ENCODE measurements around the gene POP5.
"Not testable (repeated sequence)": the region's sequence is repeated elsewhere in the genome, so short reads cannot be mapped to it uniquely, and the experiment has no call there.

Gene POP5

DNA sequence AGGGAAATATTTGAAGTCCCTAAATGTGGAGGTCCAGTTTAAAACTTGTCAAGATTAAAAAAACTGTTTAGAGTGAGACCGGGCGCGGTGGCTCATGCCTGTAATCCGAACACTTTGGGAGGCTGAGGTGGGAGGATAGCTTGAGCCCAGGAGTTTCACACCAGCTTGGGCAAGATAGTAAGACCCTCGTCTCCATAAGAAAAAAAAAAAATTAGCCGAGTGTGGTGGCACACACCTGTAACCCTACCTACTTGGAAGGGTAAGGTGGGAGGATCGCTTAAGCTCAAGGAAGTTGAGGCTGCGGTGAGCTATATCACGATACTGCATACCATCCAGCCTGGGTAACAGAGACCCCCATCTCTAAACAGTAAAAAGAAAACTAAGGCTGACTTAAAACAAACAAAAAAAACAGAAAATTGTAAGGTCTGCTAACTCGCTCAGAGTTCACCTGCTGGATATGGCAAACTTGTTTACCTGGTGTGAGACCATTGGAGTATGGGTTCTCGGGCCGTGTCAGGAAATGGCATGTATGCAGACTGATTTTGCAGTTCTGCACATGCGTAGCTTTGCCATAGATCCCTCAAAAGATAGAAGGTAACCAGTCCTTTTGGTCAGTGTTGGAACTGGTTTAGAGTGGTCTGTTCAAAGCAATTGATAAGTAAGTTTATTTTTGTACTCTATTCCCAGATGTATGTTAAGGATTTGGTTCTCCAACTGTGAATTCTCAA, 45.0 kb downstream of the POP5 start:
- DNase-seq = no peak

DNA sequence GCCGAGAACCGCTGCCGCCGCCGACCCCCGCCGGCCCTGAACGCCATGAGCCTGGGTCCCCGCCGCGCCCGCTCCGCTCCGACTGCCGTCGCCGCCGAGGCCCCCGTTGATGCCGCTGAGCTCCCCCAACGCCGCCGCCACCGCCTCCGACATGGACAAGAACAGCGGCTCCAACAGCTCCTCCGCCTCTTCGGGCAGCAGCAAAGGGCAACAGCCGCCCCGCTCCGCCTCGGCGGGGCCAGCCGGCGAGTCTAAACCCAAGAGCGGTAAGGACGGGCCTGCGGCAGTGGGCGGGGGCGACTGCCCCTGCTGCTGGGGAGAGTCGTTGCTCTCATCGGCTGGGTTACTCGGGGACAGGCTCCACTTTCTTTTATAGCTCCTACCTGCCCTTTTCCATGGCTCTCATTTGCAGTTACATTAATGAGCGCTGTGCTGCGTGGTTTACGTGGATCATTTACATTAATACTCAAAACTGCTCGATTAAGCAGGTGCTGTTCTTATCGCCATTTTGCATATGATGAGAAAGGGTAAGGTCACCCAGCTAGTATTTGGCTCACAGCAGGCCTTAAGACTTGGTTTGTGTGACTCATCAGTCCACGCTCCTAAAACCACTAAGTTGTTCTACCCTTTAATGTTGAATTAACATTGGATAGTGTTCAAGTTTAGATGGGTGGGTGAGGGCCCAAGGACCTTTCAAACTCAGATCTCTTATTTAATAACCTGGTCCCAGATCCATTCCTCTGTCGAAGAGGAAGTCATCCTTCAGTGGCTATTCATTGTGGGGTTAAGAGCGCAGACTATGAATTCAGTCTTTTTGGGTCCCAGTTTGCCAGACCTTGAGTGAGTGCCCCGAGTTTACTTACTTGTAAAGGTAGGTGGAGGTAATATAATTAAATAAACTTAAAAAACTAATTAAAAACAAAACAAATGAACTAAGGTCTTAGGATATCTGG, 46.2 kb downstream of the POP5 start:
- peak; percentile 75 for DNase-seq

DNA sequence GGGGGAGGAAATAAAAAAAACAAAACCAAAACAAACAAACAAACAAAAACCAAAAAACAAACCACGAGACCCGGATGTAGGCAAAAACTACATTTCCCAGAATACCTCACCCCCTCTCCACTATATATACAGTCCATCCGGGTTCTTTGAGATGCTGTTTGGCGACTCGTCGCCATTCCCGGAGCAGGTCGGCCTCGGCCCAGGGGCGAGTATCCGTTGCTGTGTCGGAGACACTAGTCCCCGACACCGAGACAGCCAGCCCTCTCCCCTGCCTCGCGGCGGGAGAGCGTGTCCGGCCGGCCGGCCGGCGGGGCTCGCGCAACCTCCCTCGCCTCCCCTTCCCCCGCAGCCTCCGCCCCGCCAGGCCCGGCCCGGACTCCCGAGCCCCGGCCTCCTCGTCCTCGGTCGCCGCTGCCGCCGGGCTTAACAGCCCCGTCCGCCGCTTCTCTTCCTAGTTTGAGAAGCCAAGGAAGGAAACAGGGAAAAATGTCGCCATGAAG, 46.9 kb downstream of the POP5 start, which contains the start of gene RNF10:
TSS of gene RNF10 (plus strand) at position 154 of the 500 bp plus-strand sequence. CDS start 456 bp downstream, outside the sequence.
- DNase-seq = peak; percentile 90

DNA sequence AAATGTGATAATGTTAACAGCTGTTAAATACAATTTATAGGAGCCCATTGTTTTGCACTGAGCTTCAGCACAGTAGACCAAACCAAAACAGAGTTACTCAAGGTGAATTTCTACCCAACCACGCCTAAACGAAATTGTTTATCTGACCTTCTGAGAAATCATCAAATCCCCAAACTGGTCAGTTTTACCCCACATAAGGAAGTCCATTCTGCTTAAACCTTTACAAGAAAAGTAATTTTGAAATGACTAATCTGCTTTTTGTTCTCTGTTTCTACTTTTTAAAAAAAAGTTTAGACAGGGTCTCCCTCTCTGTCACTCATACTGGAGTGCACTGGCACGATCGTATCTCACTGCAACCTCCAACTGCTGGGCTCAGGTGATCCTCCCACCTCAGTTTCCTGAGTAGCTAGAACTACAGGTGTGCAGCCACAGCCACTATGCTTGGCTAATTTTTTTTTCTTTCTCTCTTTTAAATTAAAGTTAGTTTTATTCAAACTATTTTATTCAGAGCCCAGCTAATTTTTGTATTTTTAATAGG, 48.4 kb downstream of the POP5 start:
- no peak for DNase-seq

- DNase-seq = not testable (repeated sequence)
These were observed 50.8 kb downstream of the POP5 start for GRCh38 chr12:120530418-120530761.

DNA sequence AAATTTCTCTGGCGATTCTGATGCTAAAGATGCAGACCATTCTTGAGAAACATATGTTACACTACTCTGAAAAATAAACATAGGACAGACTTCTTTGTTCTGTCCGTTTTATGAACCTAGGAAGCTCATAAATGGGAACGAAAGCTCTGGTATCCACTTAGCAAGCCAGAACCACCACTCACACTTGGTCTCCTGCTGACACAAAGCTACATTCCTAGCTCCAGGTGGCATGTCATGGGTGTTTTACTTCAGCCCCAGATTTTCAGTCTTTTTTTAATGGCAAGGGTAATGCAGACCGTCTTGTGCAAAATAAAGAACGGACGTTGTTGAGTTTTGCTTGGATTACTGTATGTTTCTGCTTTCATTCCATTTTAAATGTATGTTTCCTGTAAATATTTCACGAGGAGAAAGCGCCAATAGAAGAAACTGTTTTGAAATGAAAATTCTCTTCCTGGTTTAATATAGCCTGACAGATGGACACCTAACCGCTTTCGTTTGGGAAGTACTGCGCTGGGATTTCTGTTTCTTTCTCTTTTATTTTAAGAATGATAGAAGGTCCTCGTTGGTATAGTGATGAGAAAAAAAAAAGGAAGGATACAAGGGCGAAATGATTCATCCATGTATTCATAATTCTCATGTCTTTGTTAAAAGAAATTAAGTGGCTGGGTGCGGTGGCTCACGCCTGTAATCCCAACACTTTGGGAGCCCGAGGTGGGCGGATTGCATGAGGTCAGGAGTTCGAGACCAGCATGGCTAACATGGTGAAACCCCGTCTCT, 51.4 kb downstream of the POP5 start:
- peak; percentile 59 for DNase-seq

DNA sequence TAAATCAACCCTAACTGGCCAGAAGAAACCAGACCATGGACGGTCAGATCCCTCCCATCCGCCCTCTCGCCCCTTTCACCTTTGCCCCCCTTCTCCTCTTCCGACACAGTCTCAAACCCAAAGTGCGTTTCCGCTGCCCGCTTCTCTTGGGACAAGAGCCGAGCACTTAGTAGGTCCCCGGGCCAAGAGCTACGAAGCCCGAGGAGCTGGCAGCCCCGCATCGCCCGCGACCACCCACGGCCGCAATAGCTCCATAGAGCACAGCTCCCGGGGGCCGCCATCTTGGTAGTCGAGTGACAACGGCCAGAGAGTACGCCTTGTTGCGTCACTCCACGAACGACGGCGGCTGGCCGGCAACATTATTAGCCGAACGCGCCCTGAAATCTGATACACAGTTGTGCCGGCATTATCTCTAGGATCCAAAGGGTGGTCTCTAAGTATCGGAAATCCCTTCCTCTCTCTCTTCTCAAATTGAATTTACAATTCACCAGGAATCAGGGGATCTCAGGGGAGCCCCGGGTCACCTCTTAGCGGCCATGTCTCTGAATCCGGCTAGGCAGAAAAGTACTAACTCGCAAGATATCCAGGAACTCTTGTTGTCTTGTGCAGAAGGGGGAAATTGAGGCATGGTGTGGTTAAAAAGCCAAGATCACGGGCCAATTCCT, 52.2 kb downstream of the POP5 start, which contains the start of gene COQ5:
TSS of gene COQ5 (minus strand) at position 298 of the 665 bp plus-strand sequence. CDS start at position 281, 17 bp downstream.
- DNase-seq = peak; percentile 87
